ENCODE measurements around the gene TSC2.
"Not testable (repeated sequence)": the region's sequence is repeated elsewhere in the genome, so short reads cannot be mapped to it uniquely, and the experiment has no call there.

DNA sequence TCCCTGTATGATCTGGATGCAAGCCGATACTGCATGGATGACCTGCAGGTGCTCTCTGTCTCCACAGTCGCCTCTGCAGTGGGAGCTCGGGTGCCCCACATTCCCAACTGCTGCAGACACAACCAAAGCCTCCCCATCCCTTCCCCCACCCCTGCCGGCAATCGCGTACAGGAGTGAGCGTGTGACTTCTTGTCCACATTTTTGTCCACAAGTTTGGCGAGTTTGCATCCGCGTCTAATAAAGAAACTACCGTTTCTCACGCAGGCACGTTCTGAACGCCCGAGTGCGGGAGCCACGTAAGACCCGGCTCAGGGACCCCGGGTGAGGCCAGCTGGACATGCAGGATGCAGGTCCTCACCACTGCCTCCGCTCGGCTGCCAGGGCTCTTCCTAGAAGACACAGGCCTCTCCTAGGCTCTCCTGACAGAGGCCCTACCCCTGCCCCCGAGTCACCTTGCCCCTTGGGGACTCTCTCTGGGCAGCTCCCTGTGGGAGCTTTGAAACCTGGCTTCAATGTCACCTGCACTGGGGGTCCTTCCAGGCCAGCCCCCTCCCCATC is 82.2 kb downstream of the TSC2 start:
- TF ChIP-seq, protein P1, sequence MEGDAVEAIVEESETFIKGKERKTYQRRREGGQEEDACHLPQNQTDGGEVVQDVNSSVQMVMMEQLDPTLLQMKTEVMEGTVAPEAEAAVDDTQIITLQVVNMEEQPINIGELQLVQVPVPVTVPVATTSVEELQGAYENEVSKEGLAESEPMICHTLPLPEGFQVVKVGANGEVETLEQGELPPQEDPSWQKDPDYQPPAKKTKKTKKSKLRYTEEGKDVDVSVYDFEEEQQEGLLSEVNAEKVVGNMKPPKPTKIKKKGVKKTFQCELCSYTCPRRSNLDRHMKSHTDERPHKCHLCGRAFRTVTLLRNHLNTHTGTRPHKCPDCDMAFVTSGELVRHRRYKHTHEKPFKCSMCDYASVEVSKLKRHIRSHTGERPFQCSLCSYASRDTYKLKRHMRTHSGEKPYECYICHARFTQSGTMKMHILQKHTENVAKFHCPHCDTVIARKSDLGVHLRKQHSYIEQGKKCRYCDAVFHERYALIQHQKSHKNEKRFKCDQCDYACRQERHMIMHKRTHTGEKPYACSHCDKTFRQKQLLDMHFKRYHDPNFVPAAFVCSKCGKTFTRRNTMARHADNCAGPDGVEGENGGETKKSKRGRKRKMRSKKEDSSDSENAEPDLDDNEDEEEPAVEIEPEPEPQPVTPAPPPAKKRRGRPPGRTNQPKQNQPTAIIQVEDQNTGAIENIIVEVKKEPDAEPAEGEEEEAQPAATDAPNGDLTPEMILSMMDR (IDR thresholded peaks at IDR 0.05; ENCODE audit: extremely low read depth in 1 of 2, insufficient read depth in 1 of 2, low read depth in 1 of 2, low read length in 2 of 2): not testable (repeated sequence)
- TF ChIP-seq POLR2AphosphoS5 (IDR thresholded peaks at IDR 0.05; ENCODE audit: insufficient read depth, low read depth, low read length); EZH2 (IDR thresholded peaks at IDR 0.05; ENCODE audit: borderline replicate concordance, low read depth, low read length, severe bottlenecking): not testable (repeated sequence)

All from endothelial cell of umbilical vein (primary cell).